ENCODE measurements around the gene YPEL4. TPM values are rescaled to one million over a fixed set of nuclear protein-coding genes. Genes with fewer than 3 reads are reported as not detected.
A peak's percentile ranks its signal among the peaks of the same experiment; 100 is the strongest.

YPEL4 gene
- total RNA-seq, 1 experiment from 2014 or later, result not detected

DNA sequence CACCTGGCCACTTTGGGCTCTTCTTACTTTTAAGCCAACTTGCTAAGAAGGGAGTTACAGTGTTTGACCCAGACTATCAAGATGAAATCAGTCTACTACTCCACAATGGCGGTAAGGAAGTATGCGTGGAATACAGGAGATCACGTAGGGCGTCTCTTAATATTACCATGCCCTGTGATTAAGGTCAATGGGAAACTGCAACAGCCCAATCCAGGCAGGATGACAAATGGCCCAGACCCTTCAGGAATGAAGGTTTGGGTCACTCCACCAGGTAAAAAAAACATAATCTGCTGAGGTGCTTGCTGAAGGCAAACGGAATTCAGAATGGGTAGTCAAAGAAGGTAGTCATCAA is 1.0 kb upstream of the YPEL4 start:
- DNase-seq (ENCODE audit: low spot score), result no peak

GRCh38 chr11:57648801-57649735 is 644 bp downstream of the YPEL4 start:
- no peak for DNase-seq (ENCODE audit: low spot score)

- no peak for DNase-seq (ENCODE audit: low spot score)
Observed at GRCh38 chr11:57647960-57648800, 1.5 kb downstream of the YPEL4 start.

GRCh38 chr11:57647372-57647771 is 2.3 kb downstream of the YPEL4 start:
- DNase-seq (ENCODE audit: low spot score), result no peak

DNA sequence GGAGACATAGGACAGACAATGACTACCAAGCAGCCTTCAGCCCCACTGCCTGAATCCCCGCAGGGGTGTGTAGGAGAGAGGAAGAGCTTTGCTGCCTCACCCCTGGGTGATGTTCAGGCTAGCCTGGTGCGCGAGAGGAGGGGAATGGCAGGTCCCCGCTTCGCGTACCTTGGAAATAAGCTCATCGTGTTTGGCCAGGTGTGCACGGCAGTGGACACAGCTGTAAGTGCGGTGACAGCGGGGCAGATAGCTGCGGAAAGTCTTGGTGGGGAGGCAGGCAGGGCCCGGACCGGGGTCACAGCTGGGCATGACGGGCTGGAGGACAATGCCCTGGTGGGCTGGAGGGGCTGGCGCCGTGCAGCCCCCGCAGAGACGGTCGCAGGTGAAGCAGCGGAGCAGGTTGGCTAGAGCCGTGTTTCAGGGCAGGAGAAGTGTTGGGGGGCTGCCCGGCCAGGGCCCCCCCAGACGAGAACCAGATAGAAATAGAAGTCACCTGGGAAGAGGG is 2.9 kb downstream of the YPEL4 start:
- DNase-seq (ENCODE audit: low spot score), result no peak

DNA sequence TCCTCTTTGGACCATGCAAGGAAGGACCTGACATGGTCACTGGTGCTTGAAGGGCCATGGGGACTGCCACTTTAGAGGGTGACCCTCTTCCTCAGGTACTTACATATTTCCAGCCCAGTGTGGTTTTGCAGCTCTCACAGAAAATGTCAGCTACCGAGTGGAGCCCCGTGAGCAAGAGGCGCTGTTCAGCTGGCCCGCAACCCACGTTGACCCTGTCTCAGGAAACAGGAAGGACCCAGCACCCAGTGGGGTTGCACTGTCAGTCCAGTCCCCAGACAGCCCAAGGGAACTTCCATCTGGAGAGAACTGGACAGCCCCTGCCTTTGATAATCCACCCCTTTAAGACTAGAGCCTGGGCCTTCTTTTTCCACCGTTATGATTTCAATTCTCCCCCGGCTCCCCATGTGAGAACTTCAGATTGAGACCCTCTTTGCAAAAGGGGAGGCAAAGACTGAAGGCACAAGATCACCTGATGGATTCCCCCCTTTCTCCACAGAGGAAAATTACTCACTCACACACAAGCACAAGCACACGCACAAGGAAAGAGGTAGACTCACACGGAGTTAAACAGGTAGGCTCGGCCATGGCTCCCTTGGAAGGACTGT is 3.4 kb downstream of the YPEL4 start:
- DNase-seq (ENCODE audit: low spot score), result no peak

- no peak for DNase-seq (ENCODE audit: low spot score)
Observed at GRCh38 chr11:57645689-57646085, 4.0 kb downstream of the YPEL4 start.

DNA sequence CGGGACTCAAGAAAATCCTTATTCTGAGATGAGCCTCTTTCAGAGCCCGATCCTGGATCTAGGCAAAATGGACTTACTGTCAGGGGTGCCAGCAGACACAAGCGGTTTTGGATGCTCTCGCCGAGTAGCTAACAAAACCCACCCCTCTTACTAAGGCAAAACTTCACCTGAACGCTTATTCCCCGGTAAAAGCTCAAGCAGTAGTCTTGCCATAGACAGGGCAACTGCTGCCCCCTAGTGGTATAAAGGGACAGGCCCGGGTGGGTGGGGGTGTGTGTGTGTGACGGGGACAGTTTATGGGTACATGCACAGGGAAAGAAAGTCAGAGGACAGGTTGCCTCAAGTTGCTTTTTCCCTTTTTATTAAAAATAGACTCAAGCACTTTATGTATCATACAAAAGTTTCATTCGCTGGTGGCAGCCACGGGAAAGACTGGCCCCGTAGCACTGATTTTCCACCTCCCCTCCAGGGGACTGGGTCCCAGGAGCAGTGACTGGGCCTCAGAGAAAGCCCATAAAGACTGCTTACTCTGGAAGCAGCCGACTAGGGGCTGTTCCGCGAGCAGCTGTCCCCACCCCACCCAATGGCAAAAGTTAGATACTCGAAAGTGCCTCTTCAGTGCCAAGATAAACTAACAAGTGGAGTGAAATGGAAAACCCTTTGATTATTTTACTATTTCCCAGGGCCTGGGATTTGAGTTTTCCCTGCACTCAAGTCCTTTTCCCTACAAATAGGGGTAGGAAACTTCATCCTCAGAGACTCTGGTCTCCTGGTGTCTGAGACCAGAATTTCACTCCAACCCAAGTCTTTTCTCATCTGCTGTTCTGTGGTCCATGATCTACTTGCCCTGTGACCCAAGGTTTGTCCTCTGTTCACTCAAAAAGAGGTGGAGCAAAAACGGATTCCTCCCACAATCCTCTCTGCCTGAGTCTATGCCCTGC is 4.7 kb downstream of the YPEL4 start:
- peak; percentile 87 for DNase-seq (ENCODE audit: low spot score)

- DNase-seq (ENCODE audit: low spot score), result peak; percentile 9
Observed at GRCh38 chr11:57643802-57644201, 5.9 kb downstream of the YPEL4 start.

GRCh38 chr11:57641011-57641807 is 8.5 kb downstream of the YPEL4 start:
- peak; percentile 63 for DNase-seq (ENCODE audit: low spot score)

DNA sequence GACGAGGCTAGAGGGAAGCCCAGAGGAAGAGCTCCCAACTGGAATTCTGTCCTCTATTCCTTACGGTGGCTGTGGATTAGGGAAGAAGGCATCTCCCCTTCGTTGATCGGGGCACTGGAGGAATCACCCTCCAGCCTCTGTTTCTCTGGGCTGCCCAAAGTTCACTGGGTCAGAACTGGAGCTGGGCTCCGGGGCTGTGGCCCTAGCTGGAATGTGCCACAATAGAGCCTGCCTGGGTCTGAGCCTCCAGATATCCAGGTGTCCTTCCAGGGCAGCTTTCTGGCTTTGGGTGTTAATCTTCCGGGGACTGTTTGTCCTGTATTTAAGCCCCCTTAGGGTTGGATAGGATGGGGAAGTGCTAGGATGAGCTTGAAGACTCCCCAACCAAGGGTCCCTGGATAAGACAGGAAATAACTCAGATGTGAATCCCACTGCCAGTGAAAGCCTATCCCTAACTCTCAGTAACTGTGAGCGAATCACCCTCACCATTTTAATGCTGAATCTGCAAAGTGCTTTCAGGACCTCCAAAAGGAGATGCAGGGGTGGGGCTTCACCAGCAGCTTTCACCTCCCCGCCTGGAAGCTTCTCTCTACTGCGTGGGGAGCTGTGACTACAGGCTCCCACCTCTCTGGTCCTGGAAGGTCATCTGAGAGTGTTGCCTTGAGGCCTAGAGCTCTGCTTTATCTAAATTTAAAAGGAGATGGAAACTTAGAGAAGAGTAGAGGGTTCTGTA is 9.5 kb downstream of the YPEL4 start:
- no peak for DNase-seq (ENCODE audit: low spot score)

DNA sequence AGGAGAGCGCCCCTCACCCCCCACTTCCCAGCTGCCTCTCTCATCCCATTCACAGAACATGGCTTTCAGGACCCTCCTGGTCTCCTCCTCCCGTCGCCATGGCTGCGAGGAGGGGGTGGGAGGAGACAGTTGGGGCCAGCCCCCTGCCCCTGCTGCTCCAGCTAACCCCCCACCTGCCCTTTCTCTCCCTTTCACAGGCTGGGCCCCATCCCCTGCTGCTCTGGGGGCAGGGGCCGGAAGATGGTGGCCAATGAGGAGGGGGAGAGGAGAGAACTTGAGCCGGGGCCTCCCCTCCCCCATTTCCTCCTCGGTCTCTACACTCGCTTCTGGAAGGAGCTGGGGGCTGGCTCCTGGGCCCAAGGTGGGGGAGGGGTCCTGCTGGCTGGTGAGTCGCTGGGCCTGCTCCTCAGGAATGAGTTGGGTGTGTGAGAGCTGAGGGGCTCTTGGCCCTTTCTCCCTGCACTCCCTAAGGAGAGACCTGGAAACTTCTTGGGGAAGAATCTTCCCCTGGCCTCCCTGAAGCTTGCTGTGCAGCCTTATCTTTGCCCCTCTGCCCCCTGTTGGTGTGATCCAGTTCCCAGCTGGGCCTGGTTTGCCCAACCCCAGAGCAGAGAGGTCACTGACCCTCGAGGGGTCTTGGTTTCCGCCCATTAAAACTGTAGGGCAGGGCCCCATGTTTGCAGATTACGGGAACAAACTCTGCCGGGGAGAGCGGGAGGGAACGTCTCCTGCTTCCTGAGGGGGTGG is 10.2 kb downstream of the YPEL4 start:
- no peak for DNase-seq (ENCODE audit: low spot score)

- DNase-seq (ENCODE audit: low spot score), result no peak
Observed at GRCh38 chr11:57638811-57639320, 10.8 kb downstream of the YPEL4 start.

DNA sequence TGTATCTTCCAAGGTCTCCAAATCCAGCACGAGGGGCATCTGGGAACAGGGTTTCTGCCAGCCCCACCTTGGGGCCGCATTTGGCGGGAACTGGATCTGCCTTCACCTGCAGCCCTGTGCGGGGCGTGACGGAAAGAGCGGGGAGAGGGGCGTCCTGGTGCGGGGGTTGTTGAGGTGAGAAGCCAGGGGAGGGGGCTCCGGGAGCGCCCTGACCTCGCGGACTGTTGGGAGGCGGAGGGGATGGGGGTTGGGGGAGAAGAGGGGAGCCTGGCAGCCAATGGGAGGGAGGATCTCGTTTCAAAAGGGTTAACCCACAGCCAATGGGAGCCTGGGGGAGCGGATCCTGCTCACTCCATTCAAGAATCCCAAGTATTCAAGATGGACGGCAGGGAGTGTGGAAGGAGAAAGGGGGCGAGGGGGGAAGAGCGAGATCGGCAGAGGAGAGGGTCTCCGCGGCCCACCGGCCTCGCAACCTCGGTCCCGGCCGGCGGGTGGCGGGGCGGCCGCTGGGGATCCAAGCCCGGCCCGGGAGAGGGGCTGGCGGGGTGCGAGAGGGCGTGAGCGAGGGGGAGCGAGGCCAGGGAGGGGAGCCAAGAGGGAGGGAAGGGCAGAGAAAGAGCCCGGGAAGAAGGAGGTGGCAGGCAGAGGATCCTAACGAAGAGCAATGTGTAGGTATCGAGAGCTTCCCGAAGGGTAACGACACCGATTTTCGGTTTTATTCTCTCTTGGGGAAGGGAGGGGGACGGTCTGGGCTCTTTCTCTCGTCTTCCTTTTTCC is 11.5 kb downstream of the YPEL4 start:
- no peak for DNase-seq (ENCODE audit: low spot score)

- DNase-seq (ENCODE audit: low spot score), result no peak
Observed at GRCh38 chr11:57637626-57638004, 12.1 kb downstream of the YPEL4 start.

DNA sequence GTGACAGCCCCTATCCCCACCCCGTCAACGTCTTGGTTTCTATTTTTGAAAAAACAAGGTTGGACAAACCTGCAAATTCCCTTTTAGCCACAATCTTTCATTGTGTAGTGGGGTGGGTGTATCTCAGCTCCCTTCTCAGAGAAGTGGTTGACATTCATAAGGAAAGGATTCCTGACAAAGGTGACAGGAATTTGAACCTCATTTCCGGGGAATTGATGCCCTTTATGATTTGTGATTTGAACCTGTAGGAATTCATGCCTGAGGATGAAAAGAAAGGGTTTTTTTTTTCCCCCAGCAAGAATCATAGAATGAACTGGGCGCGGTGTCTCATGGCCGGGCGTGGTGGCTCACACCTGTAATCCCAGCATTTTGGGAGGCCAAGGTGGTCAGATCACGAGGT is 14.5 kb downstream of the YPEL4 start:
- DNase-seq (ENCODE audit: low spot score), result no peak

DNA sequence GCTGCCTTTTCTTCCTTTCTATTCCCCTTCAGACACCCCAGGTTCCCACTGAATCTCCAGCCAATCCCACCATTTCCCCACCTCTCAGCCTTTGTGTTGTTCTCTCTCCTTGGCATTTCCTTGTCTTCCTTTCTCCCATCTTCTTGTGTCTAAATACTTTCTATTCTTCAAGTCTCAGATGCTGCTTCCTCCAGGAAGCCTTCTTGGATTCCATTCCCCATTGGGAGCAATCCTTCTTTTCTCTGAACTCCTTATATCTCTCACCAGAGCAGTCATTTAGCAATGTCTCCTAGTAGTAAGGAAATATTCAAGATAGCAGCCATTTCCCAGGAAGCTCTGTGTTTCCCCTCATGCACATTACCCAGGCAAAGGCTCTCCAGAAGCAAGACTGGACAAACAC is 15.4 kb downstream of the YPEL4 start:
- DNase-seq (ENCODE audit: low spot score), result no peak

Data from HT-29 (cell line).